Measurements from ENCODE around the gene SMIM7. TPM values are rescaled to one million over a fixed set of nuclear protein-coding genes. Genes with fewer than 3 reads are reported as not detected.

Gene SMIM7
- total and polyA plus RNA-seq, 2 experiments from 2014 or later, result 79.0 to 89.9 TPM

DNA sequence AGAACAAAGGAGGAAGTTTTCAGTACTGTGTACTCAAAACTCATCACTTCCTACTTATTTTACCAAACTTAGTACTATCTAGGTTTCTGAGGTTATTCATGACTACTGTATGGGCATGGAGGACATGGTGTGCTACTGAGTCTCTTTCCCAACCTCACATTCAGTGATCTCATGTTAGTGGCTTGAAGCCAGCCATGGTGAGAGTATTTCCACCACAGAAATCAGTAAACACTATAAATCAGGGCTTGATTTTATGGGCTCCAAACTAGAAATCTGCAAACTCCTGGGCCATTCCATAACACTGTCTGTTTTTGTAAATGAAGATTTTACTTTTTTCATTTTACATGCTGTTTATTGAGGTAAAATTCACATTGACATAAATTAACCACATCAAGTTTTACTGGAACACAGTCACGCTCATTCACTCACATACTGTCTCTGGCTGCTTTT lies 51.6 kb downstream of the SMIM7 start:
- Histone ChIP-seq H3K4me1 (ENCODE audit: insufficient read depth) (peaks cover 29% of the 10 kb centered on the region), H4K20me1 (ENCODE audit: insufficient read depth) (peaks cover 43% of the 10 kb centered on the region), H3K4me3 (no peak overlapping the region), H2AFZ (no peak overlapping the region), H3F3A (ENCODE audit: insufficient read depth) (peaks cover 15% of the 10 kb centered on the region), H3K9me2 (ENCODE audit: insufficient read depth) (no peaks in the 10 kb centered on the region), H3K27ac (peak overlapping the region; percentile 46), H3K36me3 (ENCODE audit: low read depth) (no peaks in the 10 kb centered on the region), H3K79me2 (ENCODE audit: insufficient read depth) (peaks cover 100% of the 10 kb centered on the region), H3K4me2 (ENCODE audit: unreplicated experiment) (no peak overlapping the region), H3K9me3 (ENCODE audit: low read depth) (no peaks in the 10 kb centered on the region), H3K9ac (peak overlapping the region; percentile 18; the same call in 1 of the 2 replicates), H3K27me3 (replicated peaks; ENCODE audit: insufficient read depth) (no peaks in the 10 kb centered on the region)
- in situ Hi-C loops (cut with MboI), result no loop called here
- WGBS, 2 experiments (ENCODE audit: low coverage in 1 of 2, low lambda C conversion rate in 2 of 2, missing lambda C conversion rate in 2 of 2), result 23 to 33% methylated on average over 1 of the region's 1 CpG
- TF ChIP-seq EZH2 (IDR thresholded peaks at IDR 0.05; ENCODE audit: insufficient read depth, poor library complexity, severe bottlenecking) (no peak), EZH2phosphoT487 (IDR thresholded peaks at IDR 0.05; ENCODE audit: insufficient read depth, low read depth) (peak; percentile 92)
- DNase-seq, result peak; percentile 94

DNA sequence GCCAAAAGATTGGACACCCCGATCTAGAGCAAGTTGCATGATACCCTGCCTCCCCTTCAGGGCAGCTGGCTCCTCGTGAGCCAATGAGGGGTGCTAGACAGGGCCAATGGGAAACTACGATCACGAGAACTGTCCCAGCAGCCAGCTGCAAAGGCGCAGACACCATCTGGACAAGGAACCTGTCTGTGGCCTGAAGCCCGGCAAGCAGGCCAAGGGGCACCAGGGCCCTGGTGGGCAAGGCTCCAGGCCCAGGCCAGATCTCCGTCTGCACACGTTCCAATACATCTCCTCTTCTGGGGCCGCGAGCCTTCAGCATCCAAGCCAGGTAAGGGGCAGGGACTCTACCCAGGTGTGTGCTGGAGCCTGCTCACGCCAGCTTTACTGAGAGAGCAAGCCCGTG lies 52.1 kb downstream of the SMIM7 start:
- Histone ChIP-seq H2AFZ (no peak overlapping the region), H3K9ac (no peak overlapping the region), H3K4me3 (no peak overlapping the region), H3K27ac (peak overlapping the region; percentile 46), H3F3A (ENCODE audit: insufficient read depth) (peaks cover 15% of the 10 kb centered on the region), H3K9me3 (ENCODE audit: low read depth) (no peaks in the 10 kb centered on the region), H4K20me1 (ENCODE audit: insufficient read depth) (peaks cover 38% of the 10 kb centered on the region), H3K4me2 (ENCODE audit: unreplicated experiment) (peak overlapping the region; percentile 53), H3K27me3 (replicated peaks; ENCODE audit: insufficient read depth) (no peaks in the 10 kb centered on the region), H3K36me3 (ENCODE audit: low read depth) (no peaks in the 10 kb centered on the region), H3K4me1 (ENCODE audit: insufficient read depth) (peaks cover 28% of the 10 kb centered on the region), H3K9me2 (ENCODE audit: insufficient read depth) (no peaks in the 10 kb centered on the region), H3K79me2 (ENCODE audit: insufficient read depth) (peaks cover 100% of the 10 kb centered on the region)
- TF ChIP-seq EZH2 (IDR thresholded peaks at IDR 0.05; ENCODE audit: insufficient read depth, poor library complexity, severe bottlenecking) (no peak), EZH2phosphoT487 (IDR thresholded peaks at IDR 0.05; ENCODE audit: insufficient read depth, low read depth) (no peak)
- DNase-seq, result no peak
- 90 to 94% methylated on average over 12 of the region's 12 CpGs for WGBS, 2 experiments (ENCODE audit: low coverage in 1 of 2, low lambda C conversion rate in 2 of 2, missing lambda C conversion rate in 2 of 2)
- in situ Hi-C loops (cut with MboI), result no loop called here

DNA sequence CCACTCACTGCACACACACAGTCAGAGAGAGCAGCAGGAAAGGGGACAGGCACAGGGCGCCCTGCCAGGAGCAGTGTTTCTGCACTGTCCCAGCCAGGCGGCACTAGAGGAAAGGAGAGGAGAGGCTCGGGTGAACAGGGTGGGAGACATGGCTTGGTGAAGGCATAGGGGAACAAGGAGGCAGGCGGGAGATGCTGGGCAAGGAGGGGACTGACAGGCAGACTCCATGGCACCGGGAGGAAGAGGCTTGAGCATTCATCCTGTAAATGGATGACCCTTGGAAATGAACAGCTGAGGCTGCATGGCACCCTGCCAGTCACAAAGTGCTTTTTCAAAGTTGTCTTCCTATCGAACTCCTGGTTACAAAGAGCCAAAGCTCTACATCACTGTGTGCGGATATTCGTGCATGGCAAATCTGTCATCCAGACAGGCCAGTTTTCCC lies 54.4 kb downstream of the SMIM7 start:
- Histone ChIP-seq H3K27me3 (replicated peaks; ENCODE audit: insufficient read depth) (no peaks in the 10 kb centered on the region), H3K9me2 (ENCODE audit: insufficient read depth) (no peaks in the 10 kb centered on the region), H3K4me2 (ENCODE audit: unreplicated experiment) (no peak overlapping the region), H4K20me1 (ENCODE audit: insufficient read depth) (peaks cover 32% of the 10 kb centered on the region), H3K79me2 (ENCODE audit: insufficient read depth) (peaks cover 100% of the 10 kb centered on the region), H3K4me3 (no peak overlapping the region), H3K36me3 (ENCODE audit: low read depth) (no peaks in the 10 kb centered on the region), H3K9ac (no peak overlapping the region), H3F3A (ENCODE audit: insufficient read depth) (peaks cover 15% of the 10 kb centered on the region), H2AFZ (no peak overlapping the region), H3K4me1 (ENCODE audit: insufficient read depth) (peaks cover 24% of the 10 kb centered on the region), H3K27ac (no peak overlapping the region), H3K9me3 (ENCODE audit: low read depth) (no peaks in the 10 kb centered on the region)
- no peak for DNase-seq
- TF ChIP-seq EZH2phosphoT487 (IDR thresholded peaks at IDR 0.05; ENCODE audit: insufficient read depth, low read depth) (no peak), EZH2 (IDR thresholded peaks at IDR 0.05; ENCODE audit: insufficient read depth, poor library complexity, severe bottlenecking) (no peak)
- in situ Hi-C loops (cut with MboI), result no loop called here
- 82 to 90% methylated on average over 8 of the region's 8 CpGs for WGBS, 2 experiments (ENCODE audit: low coverage in 1 of 2, low lambda C conversion rate in 2 of 2, missing lambda C conversion rate in 2 of 2)

DNA sequence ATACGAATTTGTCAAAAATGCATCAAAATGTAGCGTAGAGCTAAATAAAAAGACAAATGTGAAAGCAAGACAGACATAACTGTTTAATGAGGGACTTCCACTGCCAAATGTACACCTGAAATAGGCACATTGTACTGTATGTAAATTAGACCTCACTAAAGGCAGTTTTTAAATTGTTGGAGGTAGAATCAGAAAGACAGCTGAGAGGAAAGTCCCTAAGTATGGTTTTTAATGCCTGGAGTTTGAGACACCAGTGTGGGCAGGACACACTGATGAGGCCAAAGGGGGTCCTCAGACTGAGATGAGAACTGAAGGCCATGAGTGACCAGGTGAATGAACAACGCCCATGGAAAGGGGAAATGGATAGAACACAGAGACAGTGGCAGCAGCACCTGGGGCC lies 54.8 kb downstream of the SMIM7 start:
- Histone ChIP-seq H3K4me1 (ENCODE audit: insufficient read depth) (peaks cover 24% of the 10 kb centered on the region), H3K4me3 (no peak overlapping the region), H3K9ac (no peak overlapping the region), H3K9me2 (ENCODE audit: insufficient read depth) (no peaks in the 10 kb centered on the region), H3K79me2 (ENCODE audit: insufficient read depth) (peaks cover 100% of the 10 kb centered on the region), H3K27me3 (replicated peaks; ENCODE audit: insufficient read depth) (no peaks in the 10 kb centered on the region), H3K9me3 (ENCODE audit: low read depth) (no peaks in the 10 kb centered on the region), H3K4me2 (ENCODE audit: unreplicated experiment) (no peak overlapping the region), H3K27ac (no peak overlapping the region), H4K20me1 (ENCODE audit: insufficient read depth) (peaks cover 32% of the 10 kb centered on the region), H3K36me3 (ENCODE audit: low read depth) (no peaks in the 10 kb centered on the region), H2AFZ (no peak overlapping the region), H3F3A (ENCODE audit: insufficient read depth) (peaks cover 15% of the 10 kb centered on the region)
- in situ Hi-C loops (cut with MboI), result no loop called here
- no peak for DNase-seq
- WGBS, 2 experiments (ENCODE audit: low coverage in 1 of 2, low lambda C conversion rate in 2 of 2, missing lambda C conversion rate in 2 of 2), result 94 to 98% methylated on average over 3 of the region's 3 CpGs
- no peak for TF ChIP-seq EZH2 (IDR thresholded peaks at IDR 0.05; ENCODE audit: insufficient read depth, poor library complexity, severe bottlenecking)
- no peak for TF ChIP-seq EZH2phosphoT487 (IDR thresholded peaks at IDR 0.05; ENCODE audit: insufficient read depth, low read depth)

DNA sequence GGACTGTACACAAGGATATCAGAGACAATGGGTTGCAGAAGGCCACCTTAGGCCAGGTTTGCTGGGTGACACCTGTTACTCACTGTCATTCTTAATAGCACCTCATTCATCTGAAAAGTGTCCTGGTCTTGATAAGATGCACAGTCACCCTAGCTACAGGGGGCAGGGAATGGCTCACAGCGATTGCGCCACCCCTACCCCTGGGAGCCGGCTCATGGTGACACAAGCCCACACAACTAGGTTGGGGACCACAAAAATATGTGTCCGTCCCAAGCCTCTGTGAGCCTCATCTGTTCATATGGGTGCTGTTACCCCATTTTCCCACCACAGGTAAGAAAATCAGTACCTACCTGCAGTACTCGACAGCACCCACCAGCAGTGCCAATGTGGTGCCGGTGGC lies 55.3 kb downstream of the SMIM7 start:
- 94 to 98% methylated on average over 6 of the region's 6 CpGs for WGBS, 2 experiments (ENCODE audit: low coverage in 1 of 2, low lambda C conversion rate in 2 of 2, missing lambda C conversion rate in 2 of 2)
- Histone ChIP-seq H2AFZ (no peak overlapping the region), H3K27me3 (replicated peaks; ENCODE audit: insufficient read depth) (no peaks in the 10 kb centered on the region), H3K4me1 (ENCODE audit: insufficient read depth) (peaks cover 24% of the 10 kb centered on the region), H3K27ac (no peak overlapping the region), H3K4me2 (ENCODE audit: unreplicated experiment) (no peak overlapping the region), H3K9me2 (ENCODE audit: insufficient read depth) (no peaks in the 10 kb centered on the region), H3K79me2 (ENCODE audit: insufficient read depth) (peaks cover 100% of the 10 kb centered on the region), H3K9ac (no peak overlapping the region), H3K9me3 (ENCODE audit: low read depth) (no peaks in the 10 kb centered on the region), H4K20me1 (ENCODE audit: insufficient read depth) (peaks cover 32% of the 10 kb centered on the region), H3F3A (ENCODE audit: insufficient read depth) (peaks cover 15% of the 10 kb centered on the region), H3K4me3 (no peak overlapping the region), H3K36me3 (ENCODE audit: low read depth) (no peaks in the 10 kb centered on the region)
- in situ Hi-C loops (cut with MboI), result no loop called here
- TF ChIP-seq EZH2 (IDR thresholded peaks at IDR 0.05; ENCODE audit: insufficient read depth, poor library complexity, severe bottlenecking), result no peak
- no peak for TF ChIP-seq EZH2phosphoT487 (IDR thresholded peaks at IDR 0.05; ENCODE audit: insufficient read depth, low read depth)
- DNase-seq, result no peak

All from GM23248 (cell line).